ENCODE measurements around the gene TRPM4.

The TRPM4 gene

DNA sequence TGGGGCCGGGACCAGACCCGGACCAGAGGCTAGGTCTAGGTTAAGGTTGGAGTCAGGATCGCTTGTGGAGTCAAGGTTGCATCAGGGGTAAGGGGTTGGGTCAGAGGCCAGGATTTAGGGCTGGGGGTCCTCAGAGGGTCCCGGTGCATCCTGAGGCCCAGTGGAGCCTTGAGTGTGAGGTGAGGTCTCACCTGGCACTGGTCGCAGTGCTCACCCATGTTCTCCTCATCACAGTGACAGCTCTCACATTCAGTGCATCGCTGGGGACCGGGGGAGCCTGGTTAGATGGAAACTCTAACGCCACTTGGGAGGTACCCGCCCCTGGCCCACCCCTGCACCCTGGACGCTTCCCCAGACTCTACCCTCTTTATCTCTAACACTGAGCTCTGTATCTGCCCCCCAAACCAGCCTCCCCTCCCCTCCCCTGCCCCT, 5.5 kb upstream of the TRPM4 start:
- no peak overlapping the region for H3K27ac ChIP-seq (ENCODE audit: low read length)
- H3K4me1 ChIP-seq (ENCODE audit: control insufficient read depth, insufficient read depth, low read length) = peaks cover 39% of the 10 kb centered on the region
- H3K36me3 ChIP-seq (ENCODE audit: control insufficient read depth in 2 of 2, insufficient read depth in 2 of 2, low read length in 2 of 2) = no peaks in the 10 kb centered on the region
- H3K9me3 ChIP-seq (ENCODE audit: control insufficient read depth in 2 of 2, low read length in 2 of 2) = no peaks in the 10 kb centered on the region
- H3K9ac ChIP-seq (ENCODE audit: low read length in 2 of 2) = no peak overlapping the region
- no peak overlapping the region for H3K4me3 ChIP-seq (ENCODE audit: low read length in 2 of 2)
- no peaks in the 10 kb centered on the region for H3K27me3 ChIP-seq (ENCODE audit: control insufficient read depth in 1 of 2, insufficient read depth in 2 of 2, low read length in 2 of 2)

DNA sequence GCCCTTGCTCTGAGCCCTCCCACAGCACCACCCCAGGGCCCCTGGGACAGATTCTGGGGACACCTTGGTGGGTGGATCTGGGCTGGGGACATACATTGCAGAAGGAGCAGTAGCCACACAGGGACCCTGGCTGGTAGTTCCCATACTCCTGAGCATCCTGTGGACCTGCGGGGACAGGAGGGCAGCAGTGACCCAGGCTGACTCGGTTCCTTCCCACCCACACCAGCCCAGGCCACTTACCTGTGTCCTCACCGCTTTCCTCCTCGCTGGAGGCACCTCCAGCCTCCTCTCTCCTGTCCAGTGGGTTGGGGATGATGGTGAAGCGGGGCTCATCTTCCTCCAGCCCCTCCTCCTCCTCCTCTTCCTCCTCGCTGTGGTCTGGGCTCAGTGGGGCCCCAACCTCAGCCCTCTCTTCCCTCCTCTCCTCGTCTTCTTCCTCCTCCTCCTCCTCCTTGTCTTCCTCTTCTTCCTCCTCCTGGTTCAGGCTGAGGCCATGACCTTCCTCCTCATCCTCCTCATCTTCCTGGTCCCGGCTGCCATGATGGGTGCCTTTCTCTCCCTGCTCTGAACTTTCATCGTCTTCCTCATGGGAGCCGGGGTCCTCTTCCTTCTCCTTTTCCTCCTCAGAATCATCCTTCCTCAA, 4.3 kb upstream of the TRPM4 start:
- Histone ChIP-seq H3K4me3 (ENCODE audit: low read length in 2 of 2) (no peak overlapping the region), H3K27ac (ENCODE audit: low read length) (no peak overlapping the region), H3K36me3 (ENCODE audit: control insufficient read depth in 2 of 2, insufficient read depth in 2 of 2, low read length in 2 of 2) (no peaks in the 10 kb centered on the region), H3K4me1 (ENCODE audit: control insufficient read depth, insufficient read depth, low read length) (peaks cover 48% of the 10 kb centered on the region), H3K27me3 (ENCODE audit: control insufficient read depth in 1 of 2, insufficient read depth in 2 of 2, low read length in 2 of 2) (no peaks in the 10 kb centered on the region), H3K9me3 (ENCODE audit: control insufficient read depth in 2 of 2, low read length in 2 of 2) (no peaks in the 10 kb centered on the region), H3K9ac (ENCODE audit: low read length in 2 of 2) (no peak overlapping the region)

DNA sequence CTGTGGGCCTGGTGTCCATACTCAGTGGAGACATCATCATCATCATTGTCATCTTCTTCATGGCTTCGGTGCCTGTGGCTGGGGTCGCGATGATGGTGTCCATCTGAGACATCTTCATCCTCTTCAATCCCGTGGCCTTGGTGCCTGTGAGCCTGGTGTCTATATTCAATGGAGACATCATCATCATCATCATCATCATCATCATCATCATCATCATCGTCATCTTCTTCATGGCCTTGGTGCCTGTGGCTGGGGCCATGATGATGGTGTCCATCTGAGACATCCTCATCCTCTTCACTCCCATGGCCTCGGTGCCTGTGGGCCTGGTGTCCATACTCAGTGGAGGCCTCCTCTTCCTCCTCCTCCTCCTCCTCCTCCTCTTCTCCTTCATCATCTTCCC, 3.3 kb upstream of the TRPM4 start:
- Histone ChIP-seq H3K27ac (ENCODE audit: low read length) (no peak overlapping the region), H3K4me3 (ENCODE audit: low read length in 2 of 2) (no peak overlapping the region), H3K4me1 (ENCODE audit: control insufficient read depth, insufficient read depth, low read length) (peaks cover 46% of the 10 kb centered on the region), H3K9ac (ENCODE audit: low read length in 2 of 2) (no peak overlapping the region), H3K36me3 (ENCODE audit: control insufficient read depth in 2 of 2, insufficient read depth in 2 of 2, low read length in 2 of 2) (no peaks in the 10 kb centered on the region), H3K9me3 (ENCODE audit: control insufficient read depth in 2 of 2, low read length in 2 of 2) (no peaks in the 10 kb centered on the region), H3K27me3 (ENCODE audit: control insufficient read depth in 1 of 2, insufficient read depth in 2 of 2, low read length in 2 of 2) (no peaks in the 10 kb centered on the region)

DNA sequence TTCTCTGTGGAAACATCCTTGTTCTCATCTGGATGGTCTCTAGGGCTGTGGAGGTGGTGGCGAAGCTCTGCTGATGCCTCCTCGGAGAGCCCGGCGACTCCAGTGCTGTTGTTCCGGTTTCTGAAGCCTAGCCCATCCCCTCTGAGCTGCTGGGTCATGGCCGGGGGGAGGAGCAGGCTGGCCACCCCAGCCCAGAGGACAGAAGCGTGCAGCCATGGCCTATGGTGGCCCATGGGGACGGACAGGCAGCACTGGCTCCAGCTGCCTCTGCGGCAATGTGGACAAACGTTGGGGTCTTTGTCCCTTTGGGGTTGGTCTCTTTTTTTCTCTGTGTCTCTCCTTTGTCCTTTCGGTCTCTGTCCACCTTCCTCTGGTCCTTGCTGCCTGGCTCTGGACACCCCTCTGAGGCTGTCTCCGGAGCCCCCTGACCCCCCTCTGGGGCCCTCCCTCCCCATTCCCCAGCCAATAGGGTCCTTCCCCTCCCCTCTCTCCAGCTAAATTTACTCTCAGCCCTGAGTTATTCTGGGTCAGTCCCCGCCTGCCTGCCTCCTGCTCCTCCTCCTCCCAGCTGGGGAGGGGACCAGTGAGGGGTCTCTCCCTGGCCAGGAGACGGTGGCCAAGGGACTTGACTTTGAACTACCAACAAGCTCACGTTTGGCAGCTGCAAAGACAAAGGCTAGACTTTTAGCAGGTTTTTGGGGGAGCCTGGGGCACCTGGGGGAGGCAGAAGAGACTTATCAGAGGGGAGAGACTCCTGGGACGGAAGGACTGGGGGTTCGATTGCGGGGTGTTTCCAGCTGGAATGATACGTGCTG, 2.4 kb upstream of the TRPM4 start, which contains the start of gene HRC:
HRC (minus strand) TSS at position 392 of the 815 bp plus-strand sequence; CDS start at position 233, 159 bp downstream.
- no peak within 1 kb of the TSS for H3K27ac ChIP-seq (ENCODE audit: low read length)
- H3K36me3 ChIP-seq (ENCODE audit: control insufficient read depth in 2 of 2, insufficient read depth in 2 of 2, low read length in 2 of 2) = no peaks in the 10 kb centered on the region
- H3K4me3 ChIP-seq (ENCODE audit: low read length in 2 of 2) = peak within 1 kb of the TSS in 1 of 2 donors; percentile 22
- H3K4me1 ChIP-seq (ENCODE audit: control insufficient read depth, insufficient read depth, low read length) = peaks cover 37% of the 10 kb centered on the region
- H3K9ac ChIP-seq (ENCODE audit: low read length in 2 of 2) = no peak within 1 kb of the TSS
- no peaks in the 10 kb centered on the region for H3K27me3 ChIP-seq (ENCODE audit: control insufficient read depth in 1 of 2, insufficient read depth in 2 of 2, low read length in 2 of 2)
- no peaks in the 10 kb centered on the region for H3K9me3 ChIP-seq (ENCODE audit: control insufficient read depth in 2 of 2, low read length in 2 of 2)

DNA sequence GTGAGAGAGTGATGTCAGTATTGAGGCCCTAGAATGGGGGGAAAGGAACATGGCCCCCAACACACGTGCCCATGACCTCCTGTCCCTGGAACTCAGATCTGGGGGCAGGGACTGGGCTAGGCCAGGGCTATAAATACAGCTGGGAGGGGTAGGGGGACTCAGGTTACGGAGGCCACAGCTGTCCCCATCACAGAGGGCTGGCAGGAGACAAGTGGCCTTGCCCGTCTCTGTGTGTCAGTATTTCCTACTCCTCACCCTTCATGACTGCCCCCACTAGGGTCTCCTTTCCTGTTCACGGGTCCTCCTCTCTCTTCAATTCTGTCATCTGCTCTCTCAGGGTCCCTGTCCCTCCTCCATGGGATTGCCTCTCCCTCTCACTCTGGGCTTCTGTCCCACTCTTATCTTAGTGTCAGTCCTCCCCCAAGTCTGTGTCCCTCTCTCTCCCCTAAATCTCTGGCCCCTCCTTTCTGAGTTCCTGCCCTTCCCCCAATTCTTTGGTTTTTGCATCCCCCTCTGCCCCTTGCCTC, 1.7 kb upstream of the TRPM4 start:
- H3K27me3 ChIP-seq (ENCODE audit: control insufficient read depth in 1 of 2, insufficient read depth in 2 of 2, low read length in 2 of 2) = no peaks in the 10 kb centered on the region
- H3K4me1 ChIP-seq (ENCODE audit: control insufficient read depth, insufficient read depth, low read length) = peaks cover 36% of the 10 kb centered on the region
- H3K4me3 ChIP-seq (ENCODE audit: low read length in 2 of 2) = peak overlapping the region in 1 of 2 donors; percentile 3
- no peaks in the 10 kb centered on the region for H3K36me3 ChIP-seq (ENCODE audit: control insufficient read depth in 2 of 2, insufficient read depth in 2 of 2, low read length in 2 of 2)
- no peak overlapping the region for H3K9ac ChIP-seq (ENCODE audit: low read length in 2 of 2)
- H3K9me3 ChIP-seq (ENCODE audit: control insufficient read depth in 2 of 2, low read length in 2 of 2) = no peaks in the 10 kb centered on the region
- H3K27ac ChIP-seq (ENCODE audit: low read length) = no peak overlapping the region

DNA sequence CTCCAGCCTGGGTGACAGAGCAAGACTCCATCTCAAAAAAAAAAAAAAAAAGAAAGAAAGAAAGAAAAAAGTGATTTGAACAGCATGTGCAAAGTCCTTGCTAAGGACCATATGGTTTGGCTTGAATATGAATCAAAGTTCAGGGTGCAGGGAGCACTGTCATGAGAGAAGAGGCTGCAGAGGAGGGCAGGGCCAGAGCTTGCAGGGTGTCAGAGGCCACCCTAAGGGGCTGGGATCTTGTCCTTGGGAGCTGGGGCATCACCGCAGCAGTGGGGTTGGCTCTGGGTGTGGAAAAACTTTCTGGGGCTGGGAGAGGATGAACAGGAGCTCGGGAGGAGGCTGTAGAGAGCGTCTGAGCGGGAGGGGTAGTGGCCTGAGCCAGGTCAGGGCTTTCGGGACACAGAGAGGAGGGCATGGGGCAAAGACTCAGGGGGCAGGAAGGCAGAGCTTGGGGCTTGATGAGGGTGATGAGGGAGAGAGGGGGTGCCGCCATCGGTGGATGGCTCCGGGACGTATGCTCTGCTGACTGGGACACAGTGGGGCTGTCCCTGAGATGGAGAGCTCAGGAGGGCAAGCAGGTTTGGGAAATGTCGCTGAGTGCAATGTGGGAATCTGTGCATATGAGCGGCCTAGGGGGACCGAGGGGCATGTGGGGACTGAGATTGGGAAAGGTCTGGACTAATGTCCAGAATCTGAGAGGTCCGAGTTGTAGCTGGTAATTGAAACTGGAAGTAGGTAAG, 3.0 kb downstream of the TRPM4 start:
- Histone ChIP-seq H3K4me3 (ENCODE audit: low read length in 2 of 2) (no peak overlapping the region), H3K9ac (ENCODE audit: low read length in 2 of 2) (no peak overlapping the region), H3K9me3 (ENCODE audit: control insufficient read depth in 2 of 2, low read length in 2 of 2) (no peaks in the 10 kb centered on the region), H3K36me3 (ENCODE audit: control insufficient read depth in 2 of 2, insufficient read depth in 2 of 2, low read length in 2 of 2) (no peaks in the 10 kb centered on the region), H3K4me1 (ENCODE audit: control insufficient read depth, insufficient read depth, low read length) (peaks cover 34% of the 10 kb centered on the region), H3K27me3 (ENCODE audit: control insufficient read depth in 1 of 2, insufficient read depth in 2 of 2, low read length in 2 of 2) (no peaks in the 10 kb centered on the region), H3K27ac (ENCODE audit: low read length) (no peak overlapping the region)

DNA sequence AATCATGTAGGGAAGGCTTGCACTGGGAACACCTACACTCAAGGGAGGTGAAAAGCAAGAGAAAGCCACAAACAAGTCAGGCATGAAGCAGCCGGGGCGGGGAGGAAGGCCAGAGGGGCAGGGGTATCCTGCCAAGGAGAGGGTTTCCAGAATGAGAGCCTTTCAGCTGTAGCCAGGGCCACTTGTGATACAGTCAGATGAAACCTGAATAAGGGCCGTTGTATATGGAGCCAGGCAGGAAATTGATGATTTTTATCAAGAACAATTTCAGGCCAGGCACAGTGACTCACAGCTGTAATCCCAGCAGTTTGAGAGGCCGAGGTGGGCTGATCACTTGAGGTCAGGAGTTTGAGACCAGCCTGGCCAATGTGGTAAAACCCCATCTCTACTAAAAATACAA, 4.4 kb downstream of the TRPM4 start:
- H3K27ac ChIP-seq (ENCODE audit: low read length) = no peak overlapping the region
- no peaks in the 10 kb centered on the region for H3K27me3 ChIP-seq (ENCODE audit: control insufficient read depth in 1 of 2, insufficient read depth in 2 of 2, low read length in 2 of 2)
- no peaks in the 10 kb centered on the region for H3K9me3 ChIP-seq (ENCODE audit: control insufficient read depth in 2 of 2, low read length in 2 of 2)
- no peaks in the 10 kb centered on the region for H3K36me3 ChIP-seq (ENCODE audit: control insufficient read depth in 2 of 2, insufficient read depth in 2 of 2, low read length in 2 of 2)
- no peak overlapping the region for H3K9ac ChIP-seq (ENCODE audit: low read length in 2 of 2)
- H3K4me1 ChIP-seq (ENCODE audit: control insufficient read depth, insufficient read depth, low read length) = peaks cover 38% of the 10 kb centered on the region
- H3K4me3 ChIP-seq (ENCODE audit: low read length in 2 of 2) = no peak overlapping the region

DNA sequence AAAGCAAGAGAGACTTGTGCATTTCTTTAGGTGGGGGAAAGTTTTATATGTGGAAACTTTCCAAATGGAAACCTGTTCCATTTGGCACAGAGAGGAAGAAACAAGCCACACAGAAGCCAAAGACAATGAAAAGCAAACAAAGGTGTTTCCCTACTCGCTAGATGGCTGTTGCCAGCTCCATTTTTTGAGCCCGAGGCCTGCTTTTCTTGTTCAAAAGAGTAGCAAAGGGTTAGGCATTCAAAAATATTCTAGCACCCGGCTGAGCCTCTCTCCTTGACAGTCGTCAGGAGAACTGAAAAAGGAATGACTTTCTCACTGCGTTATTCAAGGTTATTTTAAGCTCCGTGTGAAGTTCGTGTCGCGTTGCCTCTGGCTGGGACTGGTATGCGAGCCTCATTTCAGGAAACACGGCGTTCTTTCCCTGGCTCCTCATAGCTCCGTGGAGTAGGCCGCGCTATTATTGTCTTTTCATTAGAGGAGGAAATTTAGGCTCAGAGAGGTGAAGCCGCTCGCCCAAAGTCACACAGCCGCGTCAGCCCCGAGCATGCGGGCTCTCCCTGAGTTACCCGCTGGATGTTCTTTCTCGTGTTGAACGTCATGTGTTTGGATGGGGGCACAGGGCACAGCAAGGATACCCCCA, 7.6 kb downstream of the TRPM4 start:
- Histone ChIP-seq H3K4me3 (ENCODE audit: low read length in 2 of 2) (peak overlapping the region; percentile 1 to 64), H3K4me1 (ENCODE audit: control insufficient read depth, insufficient read depth, low read length) (peaks cover 22% of the 10 kb centered on the region), H3K36me3 (ENCODE audit: control insufficient read depth in 2 of 2, insufficient read depth in 2 of 2, low read length in 2 of 2) (peaks cover 0 to 3% of the 10 kb centered on the region in 2 donors), H3K9me3 (ENCODE audit: control insufficient read depth in 2 of 2, low read length in 2 of 2) (no peaks in the 10 kb centered on the region), H3K9ac (ENCODE audit: low read length in 2 of 2) (peak overlapping the region; percentile 75 to 82), H3K27ac (ENCODE audit: low read length) (peak overlapping the region; percentile 85), H3K27me3 (ENCODE audit: control insufficient read depth in 1 of 2, insufficient read depth in 2 of 2, low read length in 2 of 2) (no peaks in the 10 kb centered on the region)

DNA sequence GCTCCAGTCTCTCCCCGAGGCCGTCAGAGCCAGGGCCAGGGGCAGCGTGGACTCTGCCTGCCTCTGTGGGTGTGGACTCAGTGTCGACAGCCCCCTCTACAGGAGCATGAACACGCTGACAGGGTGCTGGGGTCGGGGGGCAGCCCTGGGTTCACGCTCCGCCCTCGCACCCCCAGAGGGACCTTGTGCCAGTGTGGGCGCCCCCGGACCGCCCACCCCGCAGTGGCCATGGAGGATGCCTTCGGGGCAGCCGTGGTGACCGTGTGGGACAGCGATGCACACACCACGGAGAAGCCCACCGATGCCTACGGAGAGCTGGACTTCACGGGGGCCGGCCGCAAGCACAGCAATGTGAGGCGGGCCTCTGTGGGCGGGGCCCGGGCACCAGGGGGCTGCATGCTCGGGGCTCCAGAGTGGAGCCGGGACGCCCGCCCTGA, 8.3 kb downstream of the TRPM4 start:
- peak overlapping the region; percentile 75 to 82 for H3K9ac ChIP-seq (ENCODE audit: low read length in 2 of 2)

DNA sequence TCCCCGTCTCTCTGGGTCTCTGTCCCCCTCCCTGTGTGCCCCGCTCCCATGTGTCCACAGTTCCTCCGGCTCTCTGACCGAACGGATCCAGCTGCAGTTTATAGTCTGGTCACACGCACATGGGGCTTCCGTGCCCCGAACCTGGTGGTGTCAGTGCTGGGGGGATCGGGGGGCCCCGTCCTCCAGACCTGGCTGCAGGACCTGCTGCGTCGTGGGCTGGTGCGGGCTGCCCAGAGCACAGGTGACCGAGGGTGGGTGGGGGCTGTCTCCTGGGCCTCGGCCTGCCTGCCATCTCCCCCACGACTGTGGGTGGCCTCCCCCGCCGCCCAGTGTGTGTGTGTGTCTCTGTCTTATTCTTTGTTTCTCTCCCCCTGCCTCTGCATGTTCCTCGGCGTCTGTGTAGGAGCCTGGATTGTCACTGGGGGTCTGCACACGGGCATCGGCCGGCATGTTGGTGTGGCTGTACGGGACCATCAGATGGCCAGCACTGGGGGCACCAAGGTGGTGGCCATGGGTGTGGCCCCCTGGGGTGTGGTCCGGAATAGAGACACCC, 10.3 kb downstream of the TRPM4 start:
- H3K4me1 ChIP-seq (ENCODE audit: control insufficient read depth, insufficient read depth, low read length) = peaks cover 17% of the 10 kb centered on the region
- H3K27me3 ChIP-seq (ENCODE audit: control insufficient read depth in 1 of 2, insufficient read depth in 2 of 2, low read length in 2 of 2) = no peaks in the 10 kb centered on the region
- H3K9me3 ChIP-seq (ENCODE audit: control insufficient read depth in 2 of 2, low read length in 2 of 2) = no peaks in the 10 kb centered on the region
- H3K4me3 ChIP-seq (ENCODE audit: low read length in 2 of 2) = no peak overlapping the region
- H3K36me3 ChIP-seq (ENCODE audit: control insufficient read depth in 2 of 2, insufficient read depth in 2 of 2, low read length in 2 of 2) = peaks cover 10 to 17% of the 10 kb centered on the region in 2 donors
- no peak overlapping the region for H3K27ac ChIP-seq (ENCODE audit: low read length)
- H3K9ac ChIP-seq (ENCODE audit: low read length in 2 of 2) = no peak overlapping the region

More for the DNA sequence above, 8.3 kb downstream of the TRPM4 start:
- Histone ChIP-seq H3K9me3 (ENCODE audit: control insufficient read depth in 2 of 2, low read length in 2 of 2) (no peaks in the 10 kb centered on the region), H3K4me1 (ENCODE audit: control insufficient read depth, insufficient read depth, low read length) (peaks cover 17% of the 10 kb centered on the region), H3K27me3 (ENCODE audit: control insufficient read depth in 1 of 2, insufficient read depth in 2 of 2, low read length in 2 of 2) (no peaks in the 10 kb centered on the region), H3K27ac (ENCODE audit: low read length) (peak overlapping the region; percentile 85), H3K4me3 (ENCODE audit: low read length in 2 of 2) (peak overlapping the region; percentile 1 to 64), H3K36me3 (ENCODE audit: control insufficient read depth in 2 of 2, insufficient read depth in 2 of 2, low read length in 2 of 2) (peaks cover 3% of the 10 kb centered on the region in 2 donors)

All from stomach smooth muscle (tissue), 2 donors.